GM23338 (cell line): ENCODE results near the gene ERI2. TPM values are rescaled to one million over a fixed set of nuclear protein-coding genes. Genes with fewer than 3 reads are reported as not detected.

Source experiments
- ATAC-seq: fragments of 200-7000 bp; cut with Tn5 transposase; 3 replicates; pipeline ENCODE4 v1.9.1; 2020
- DNase-seq: peaks from one replicate; pipeline ENCODE4 v3.0.0-alpha.2; 2015; ENCODE audit warnings: low spot score
- H2AFZ ChIP-seq: fragments of 200-600 bp; sonication (generic); 2 replicates; pipeline ENCODE4 v1.8.0; 2016; ENCODE audit warnings: antibody characterized with exemption, mild to moderate bottlenecking, moderate library complexity
- H3F3A ChIP-seq: fragments of 200-600 bp; sonication (generic); replicated peaks from 2 replicates; pipeline ENCODE4 v1.8.0; 2017; ENCODE audit warnings: antibody characterized with exemption, mixed run types, low read depth
- H3K27ac ChIP-seq: fragments of 200-600 bp; sonication (generic); 2 replicates; pipeline ENCODE4 v1.6.1; 2016; ENCODE audit warnings: low read depth
- H3K27me3 ChIP-seq: fragments of 200-600 bp; sonication (generic); 2 replicates; pipeline ENCODE4 v1.8.0; 2016; ENCODE audit warnings: mild to moderate bottlenecking, mixed run types, moderate library complexity; ENCODE audit not compliant: insufficient read depth
- H3K36me3 ChIP-seq: fragments of 200-600 bp; sonication (generic); 2 replicates; pipeline ENCODE4 v1.8.0; 2016; ENCODE audit warnings: mild to moderate bottlenecking; ENCODE audit not compliant: insufficient read depth
- H3K4me1 ChIP-seq: fragments of 200-600 bp; sonication (generic); 2 replicates; pipeline ENCODE4 v1.8.0; 2016; ENCODE audit warnings: mild to moderate bottlenecking, moderate library complexity; ENCODE audit not compliant: insufficient read depth
- H3K4me2 ChIP-seq: fragments of 200-600 bp; sonication (generic); 2 replicates; pipeline ENCODE4 v1.7.1; 2017; ENCODE audit warnings: mixed run types
- H3K4me3 ChIP-seq: fragments of 200-600 bp; sonication (generic); 2 replicates; pipeline ENCODE4 v1.6.1; 2016; ENCODE audit warnings: mixed run types
- H3K79me2 ChIP-seq: fragments of 200-600 bp; sonication (generic); replicated peaks from 2 replicates; pipeline ENCODE4 v1.8.0; 2017; ENCODE audit warnings: mild to moderate bottlenecking; ENCODE audit not compliant: insufficient read depth
- H3K9me2 ChIP-seq: fragments of 200-600 bp; sonication (generic); 2 replicates; pipeline ENCODE4 v1.8.0; 2017; ENCODE audit not compliant: insufficient read depth
- H4K20me1 ChIP-seq: fragments of 200-600 bp; sonication (generic); replicated peaks from 2 replicates; pipeline ENCODE4 v1.8.0; 2017; ENCODE audit warnings: mild to moderate bottlenecking; ENCODE audit not compliant: insufficient read depth
- H3K27ac Mint-ChIP-seq: 2 replicates; pipeline ENCODE4 v1.8.0; 2020; ENCODE audit warnings: inconsistent platforms, mild to moderate bottlenecking, moderate library complexity, mixed read lengths
- H3K27me3 Mint-ChIP-seq: 3 replicates; pipeline ENCODE4 v1.8.0; 2022; ENCODE audit warnings: low read depth, mild to moderate bottlenecking, moderate library complexity, mixed read lengths, inconsistent platforms; ENCODE audit not compliant: insufficient read depth, poor library complexity
- H3K36me3 Mint-ChIP-seq: 3 replicates; pipeline ENCODE4 v1.8.0; 2021; ENCODE audit warnings: low read depth, mild to moderate bottlenecking, inconsistent platforms, moderate library complexity, mixed read lengths
- H3K4me1 Mint-ChIP-seq: 3 replicates; pipeline ENCODE4 v1.8.0; 2020; ENCODE audit warnings: mild to moderate bottlenecking, inconsistent platforms, mixed read lengths
- H3K4me3 Mint-ChIP-seq: 3 replicates; pipeline ENCODE4 v1.8.0; 2021; ENCODE audit warnings: moderate library complexity, mild to moderate bottlenecking, inconsistent platforms, mixed read lengths
- H3K9me3 Mint-ChIP-seq: 3 replicates; pipeline ENCODE4 v1.8.0; 2020; ENCODE audit warnings: moderate library complexity, mild to moderate bottlenecking, inconsistent platforms, mixed read lengths
- EZH2 ChIP-seq: fragments of 200-600 bp; sonication (generic); IDR thresholded peaks from one replicate; pipeline ENCODE4 v1.8.0; 2017; ENCODE audit warnings: antibody characterized with exemption, mild to moderate bottlenecking, low read depth; ENCODE audit not compliant: unreplicated experiment
- EZH2phosphoT487 ChIP-seq: fragments of 200-600 bp; sonication (generic); IDR thresholded peaks from one replicate; pipeline ENCODE4 v1.8.1; 2018; ENCODE audit warnings: antibody characterized with exemption; ENCODE audit not compliant: unreplicated experiment
- JUNB ChIP-seq: IDR thresholded peaks from one replicate; pipeline ENCODE4 v1.6.1; 2016; ENCODE audit warnings: antibody characterized with exemption; ENCODE audit not compliant: unreplicated experiment
- NANOG ChIP-seq: IDR thresholded peaks from 2 replicates; pipeline ENCODE4 v1.6.1; 2016; ENCODE audit warnings: antibody characterized with exemption, borderline replicate concordance
- POLR2AphosphoS5 ChIP-seq: IDR thresholded peaks from 2 replicates; pipeline ENCODE4 v1.6.1; 2016; ENCODE audit warnings: antibody characterized with exemption, low read depth
- ZNF114 ChIP-seq: fragments of 250-450 bp; sonication (Bioruptor Pico); IDR thresholded peaks from 2 replicates; pipeline ENCODE4 v1.5.0; 2020; ENCODE audit warnings: mild to moderate bottlenecking, moderate library complexity
- ZNF331 ChIP-seq: fragments of 250-450 bp; sonication (Bioruptor Pico); IDR thresholded peaks from 2 replicates; pipeline ENCODE4 v1.5.0; 2020; ENCODE audit warnings: low read depth, mild to moderate bottlenecking, moderate library complexity
- polyA plus RNA-seq: library from polyadenylated mRNA; unstranded; fragments of >200 nt; fragmentation: Nextera tagmentation; extraction: Ambion mirVana; gene quantifications from 2 replicates; pipeline ENCODE4 v1.2.1, GENCODE V29; 2016
- total RNA-seq: library from RNA; depleted of rRNA; stranded (reverse); fragments of >200 nt; shearing (Covaris generic); gene quantifications from 2 replicates; pipeline ENCODE4 v1.2.3, GENCODE V29; 2014
- TF ChIP-seq, protein P1 (sequence below), 2 experiments: fragments of 200-600 bp in 1 of 2; sonication (generic) in 1 of 2; conservative IDR thresholded peaks; 2 replicates each; pipeline versions ENCODE4 v1.5.1 to v1.6.1; 2016 to 2017; ENCODE audit warnings: antibody characterized with exemption in 2 of 2, low read depth in 2 of 2, mild to moderate bottlenecking in 2 of 2, moderate library complexity in 1 of 2
- TF ChIP-seq, protein P2 (sequence below): fragments of 250-450 bp; sonication (Bioruptor Pico); IDR thresholded peaks from 2 replicates; pipeline ENCODE4 v1.5.0; 2020; ENCODE audit warnings: mild to moderate bottlenecking, moderate library complexity
- TF ChIP-seq, protein P3 (sequence below): IDR thresholded peaks from one replicate; pipeline ENCODE4 v1.6.1; 2018; ENCODE audit warnings: antibody characterized with exemption; ENCODE audit not compliant: unreplicated experiment

Gene ERI2
- total and polyA plus RNA-seq, 2 experiments from 2014 or later, result 7.2 to 19.5 TPM

DNA sequence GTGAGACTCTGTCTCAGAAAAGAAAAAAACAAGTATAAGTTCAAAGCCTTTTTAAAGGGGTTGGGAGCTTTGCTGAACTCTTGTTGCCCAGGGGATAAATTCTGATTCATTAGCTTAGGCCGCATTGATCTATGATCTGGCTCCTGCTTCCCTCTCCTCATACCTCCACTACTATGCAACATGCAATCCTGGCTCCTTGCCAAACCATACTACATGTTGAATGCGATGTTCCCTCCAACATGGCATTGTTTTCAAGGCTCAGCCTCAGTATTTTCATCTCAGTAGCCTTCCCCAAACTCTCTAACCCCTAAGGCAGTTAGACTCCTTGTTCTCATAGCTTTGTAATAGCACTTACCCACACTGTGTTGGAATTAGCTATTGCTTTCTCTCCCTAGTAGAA, 6.2 kb upstream of the ERI2 start:
- no peak overlapping the region for H3K4me2 ChIP-seq
- H3K36me3 Mint-ChIP-seq, result peaks cover 5% of the 10 kb centered on the region; the same call in 1 of the 3 replicates
- H4K20me1 ChIP-seq, result peaks cover 4% of the 10 kb centered on the region; the same call in 1 of the 2 replicates
- H3K4me3 ChIP-seq, result no peak overlapping the region
- no peak overlapping the region for H2AFZ ChIP-seq
- peaks cover 3% of the 10 kb centered on the region; the same call in 1 of the 2 replicates for H3K4me1 ChIP-seq
- no peak for ATAC-seq
- H3K9me2 ChIP-seq, result no peaks in the 10 kb centered on the region
- H3K27me3 ChIP-seq, result no peaks in the 10 kb centered on the region
- peaks cover 3% of the 10 kb centered on the region for H3K27me3 Mint-ChIP-seq
- H3K36me3 ChIP-seq, result no peaks in the 10 kb centered on the region
- no peaks in the 10 kb centered on the region for H3F3A ChIP-seq
- peaks cover 8% of the 10 kb centered on the region; the same call in 2 of the 3 replicates for H3K4me1 Mint-ChIP-seq
- TF ChIP-seq, protein P1, sequence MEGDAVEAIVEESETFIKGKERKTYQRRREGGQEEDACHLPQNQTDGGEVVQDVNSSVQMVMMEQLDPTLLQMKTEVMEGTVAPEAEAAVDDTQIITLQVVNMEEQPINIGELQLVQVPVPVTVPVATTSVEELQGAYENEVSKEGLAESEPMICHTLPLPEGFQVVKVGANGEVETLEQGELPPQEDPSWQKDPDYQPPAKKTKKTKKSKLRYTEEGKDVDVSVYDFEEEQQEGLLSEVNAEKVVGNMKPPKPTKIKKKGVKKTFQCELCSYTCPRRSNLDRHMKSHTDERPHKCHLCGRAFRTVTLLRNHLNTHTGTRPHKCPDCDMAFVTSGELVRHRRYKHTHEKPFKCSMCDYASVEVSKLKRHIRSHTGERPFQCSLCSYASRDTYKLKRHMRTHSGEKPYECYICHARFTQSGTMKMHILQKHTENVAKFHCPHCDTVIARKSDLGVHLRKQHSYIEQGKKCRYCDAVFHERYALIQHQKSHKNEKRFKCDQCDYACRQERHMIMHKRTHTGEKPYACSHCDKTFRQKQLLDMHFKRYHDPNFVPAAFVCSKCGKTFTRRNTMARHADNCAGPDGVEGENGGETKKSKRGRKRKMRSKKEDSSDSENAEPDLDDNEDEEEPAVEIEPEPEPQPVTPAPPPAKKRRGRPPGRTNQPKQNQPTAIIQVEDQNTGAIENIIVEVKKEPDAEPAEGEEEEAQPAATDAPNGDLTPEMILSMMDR (conservative IDR thresholded peaks at IDR 0.05; ENCODE audit: low read depth in 2 of 2), result no peak
- TF ChIP-seq ZNF114 (CRISPR knock-in tag) (no peak), NANOG (no peak)
- no peak overlapping the region for H3K27ac Mint-ChIP-seq
- H3K79me2 ChIP-seq, result no peaks in the 10 kb centered on the region
- no peak for DNase-seq
- no peak overlapping the region for H3K4me3 Mint-ChIP-seq
- no peak overlapping the region for H3K27ac ChIP-seq
- no peaks in the 10 kb centered on the region for H3K9me3 Mint-ChIP-seq

DNA sequence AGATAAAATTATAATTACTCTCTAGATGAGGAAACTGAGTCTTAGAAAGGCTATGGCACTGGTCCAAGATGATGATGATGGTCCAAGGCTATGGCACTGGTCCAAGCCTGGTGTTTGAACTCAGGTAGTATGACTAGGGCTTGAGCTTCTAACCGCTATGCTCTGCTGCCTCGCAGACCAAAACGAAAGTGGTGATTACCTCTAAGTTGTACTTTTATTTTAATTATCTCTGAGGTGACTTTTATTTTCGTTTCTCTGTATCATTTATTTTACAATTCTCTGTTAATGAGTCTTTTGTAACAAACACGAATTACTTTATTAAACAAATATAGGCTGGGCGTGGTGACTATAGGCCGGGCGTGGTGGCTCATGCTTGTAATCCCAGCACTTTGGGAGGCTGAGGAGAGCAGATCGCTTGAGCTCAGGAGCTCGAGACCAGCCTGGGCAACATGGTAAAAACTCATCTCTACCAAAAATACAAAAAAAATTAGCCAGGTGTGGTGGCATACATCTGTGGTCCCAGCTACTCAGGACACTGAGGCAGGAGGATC, 5.7 kb upstream of the ERI2 start:
- H2AFZ ChIP-seq, result no peak overlapping the region
- H3K4me2 ChIP-seq, result no peak overlapping the region
- H4K20me1 ChIP-seq, result peaks cover 4% of the 10 kb centered on the region; the same call in 1 of the 2 replicates
- no peak overlapping the region for H3K27ac ChIP-seq
- no peaks in the 10 kb centered on the region for H3K9me2 ChIP-seq
- no peaks in the 10 kb centered on the region for H3K79me2 ChIP-seq
- peaks cover 5% of the 10 kb centered on the region; the same call in 1 of the 2 replicates for H3K4me1 ChIP-seq
- Mint-ChIP-seq H3K4me1 (peaks cover 10% of the 10 kb centered on the region; the same call in 2 of the 3 replicates), H3K36me3 (peaks cover 5% of the 10 kb centered on the region; the same call in 1 of the 3 replicates), H3K27me3 (peaks cover 3% of the 10 kb centered on the region), H3K27ac (no peak overlapping the region), H3K4me3 (no peak overlapping the region), H3K9me3 (no peaks in the 10 kb centered on the region)
- H3F3A ChIP-seq, result peaks cover 5% of the 10 kb centered on the region; the same call in 1 of the 2 replicates
- ATAC-seq (no peak), DNase-seq (no peak)
- H3K36me3 ChIP-seq, result no peaks in the 10 kb centered on the region
- H3K4me3 ChIP-seq, result no peak overlapping the region
- no peaks in the 10 kb centered on the region for H3K27me3 ChIP-seq
- TF ChIP-seq POLR2AphosphoS5, result no peak
- TF ChIP-seq EZH2phosphoT487, result no peak
- TF ChIP-seq, protein P2, sequence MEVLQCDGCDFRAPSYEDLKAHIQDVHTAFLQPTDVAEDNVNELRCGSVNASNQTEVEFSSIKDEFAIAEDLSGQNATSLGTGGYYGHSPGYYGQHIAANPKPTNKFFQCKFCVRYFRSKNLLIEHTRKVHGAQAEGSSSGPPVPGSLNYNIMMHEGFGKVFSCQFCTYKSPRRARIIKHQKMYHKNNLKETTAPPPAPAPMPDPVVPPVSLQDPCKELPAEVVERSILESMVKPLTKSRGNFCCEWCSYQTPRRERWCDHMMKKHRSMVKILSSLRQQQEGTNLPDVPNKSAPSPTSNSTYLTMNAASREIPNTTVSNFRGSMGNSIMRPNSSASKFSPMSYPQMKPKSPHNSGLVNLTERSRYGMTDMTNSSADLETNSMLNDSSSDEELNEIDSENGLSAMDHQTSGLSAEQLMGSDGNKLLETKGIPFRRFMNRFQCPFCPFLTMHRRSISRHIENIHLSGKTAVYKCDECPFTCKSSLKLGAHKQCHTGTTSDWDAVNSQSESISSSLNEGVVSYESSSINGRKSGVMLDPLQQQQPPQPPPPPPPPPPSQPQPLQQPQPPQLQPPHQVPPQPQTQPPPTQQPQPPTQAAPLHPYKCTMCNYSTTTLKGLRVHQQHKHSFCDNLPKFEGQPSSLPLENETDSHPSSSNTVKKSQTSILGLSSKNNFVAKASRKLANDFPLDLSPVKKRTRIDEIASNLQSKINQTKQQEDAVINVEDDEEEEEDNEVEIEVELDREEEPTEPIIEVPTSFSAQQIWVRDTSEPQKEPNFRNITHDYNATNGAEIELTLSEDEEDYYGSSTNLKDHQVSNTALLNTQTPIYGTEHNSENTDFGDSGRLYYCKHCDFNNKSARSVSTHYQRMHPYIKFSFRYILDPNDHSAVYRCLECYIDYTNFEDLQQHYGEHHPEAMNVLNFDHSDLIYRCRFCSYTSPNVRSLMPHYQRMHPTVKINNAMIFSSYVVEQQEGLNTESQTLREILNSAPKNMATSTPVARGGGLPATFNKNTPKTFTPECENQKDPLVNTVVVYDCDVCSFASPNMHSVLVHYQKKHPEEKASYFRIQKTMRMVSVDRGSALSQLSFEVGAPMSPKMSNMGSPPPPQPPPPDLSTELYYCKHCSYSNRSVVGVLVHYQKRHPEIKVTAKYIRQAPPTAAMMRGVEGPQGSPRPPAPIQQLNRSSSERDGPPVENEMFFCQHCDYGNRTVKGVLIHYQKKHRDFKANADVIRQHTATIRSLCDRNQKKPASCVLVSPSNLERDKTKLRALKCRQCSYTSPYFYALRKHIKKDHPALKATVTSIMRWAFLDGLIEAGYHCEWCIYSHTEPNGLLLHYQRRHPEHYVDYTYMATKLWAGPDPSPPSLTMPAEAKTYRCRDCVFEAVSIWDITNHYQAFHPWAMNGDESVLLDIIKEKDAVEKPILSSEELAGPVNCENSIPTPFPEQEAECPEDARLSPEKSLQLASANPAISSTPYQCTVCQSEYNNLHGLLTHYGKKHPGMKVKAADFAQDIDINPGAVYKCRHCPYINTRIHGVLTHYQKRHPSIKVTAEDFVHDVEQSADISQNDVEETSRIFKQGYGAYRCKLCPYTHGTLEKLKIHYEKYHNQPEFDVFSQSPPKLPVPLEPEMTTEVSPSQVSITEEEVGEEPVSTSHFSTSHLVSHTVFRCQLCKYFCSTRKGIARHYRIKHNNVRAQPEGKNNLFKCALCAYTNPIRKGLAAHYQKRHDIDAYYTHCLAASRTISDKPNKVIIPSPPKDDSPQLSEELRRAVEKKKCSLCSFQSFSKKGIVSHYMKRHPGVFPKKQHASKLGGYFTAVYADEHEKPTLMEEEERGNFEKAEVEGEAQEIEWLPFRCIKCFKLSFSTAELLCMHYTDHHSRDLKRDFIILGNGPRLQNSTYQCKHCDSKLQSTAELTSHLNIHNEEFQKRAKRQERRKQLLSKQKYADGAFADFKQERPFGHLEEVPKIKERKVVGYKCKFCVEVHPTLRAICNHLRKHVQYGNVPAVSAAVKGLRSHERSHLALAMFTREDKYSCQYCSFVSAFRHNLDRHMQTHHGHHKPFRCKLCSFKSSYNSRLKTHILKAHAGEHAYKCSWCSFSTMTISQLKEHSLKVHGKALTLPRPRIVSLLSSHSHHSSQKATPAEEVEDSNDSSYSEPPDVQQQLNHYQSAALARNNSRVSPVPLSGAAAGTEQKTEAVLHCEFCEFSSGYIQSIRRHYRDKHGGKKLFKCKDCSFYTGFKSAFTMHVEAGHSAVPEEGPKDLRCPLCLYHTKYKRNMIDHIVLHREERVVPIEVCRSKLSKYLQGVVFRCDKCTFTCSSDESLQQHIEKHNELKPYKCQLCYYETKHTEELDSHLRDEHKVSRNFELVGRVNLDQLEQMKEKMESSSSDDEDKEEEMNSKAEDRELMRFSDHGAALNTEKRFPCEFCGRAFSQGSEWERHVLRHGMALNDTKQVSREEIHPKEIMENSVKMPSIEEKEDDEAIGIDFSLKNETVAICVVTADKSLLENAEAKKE (CRISPR knock-in tag), result no peak
- TF ChIP-seq, protein P3, sequence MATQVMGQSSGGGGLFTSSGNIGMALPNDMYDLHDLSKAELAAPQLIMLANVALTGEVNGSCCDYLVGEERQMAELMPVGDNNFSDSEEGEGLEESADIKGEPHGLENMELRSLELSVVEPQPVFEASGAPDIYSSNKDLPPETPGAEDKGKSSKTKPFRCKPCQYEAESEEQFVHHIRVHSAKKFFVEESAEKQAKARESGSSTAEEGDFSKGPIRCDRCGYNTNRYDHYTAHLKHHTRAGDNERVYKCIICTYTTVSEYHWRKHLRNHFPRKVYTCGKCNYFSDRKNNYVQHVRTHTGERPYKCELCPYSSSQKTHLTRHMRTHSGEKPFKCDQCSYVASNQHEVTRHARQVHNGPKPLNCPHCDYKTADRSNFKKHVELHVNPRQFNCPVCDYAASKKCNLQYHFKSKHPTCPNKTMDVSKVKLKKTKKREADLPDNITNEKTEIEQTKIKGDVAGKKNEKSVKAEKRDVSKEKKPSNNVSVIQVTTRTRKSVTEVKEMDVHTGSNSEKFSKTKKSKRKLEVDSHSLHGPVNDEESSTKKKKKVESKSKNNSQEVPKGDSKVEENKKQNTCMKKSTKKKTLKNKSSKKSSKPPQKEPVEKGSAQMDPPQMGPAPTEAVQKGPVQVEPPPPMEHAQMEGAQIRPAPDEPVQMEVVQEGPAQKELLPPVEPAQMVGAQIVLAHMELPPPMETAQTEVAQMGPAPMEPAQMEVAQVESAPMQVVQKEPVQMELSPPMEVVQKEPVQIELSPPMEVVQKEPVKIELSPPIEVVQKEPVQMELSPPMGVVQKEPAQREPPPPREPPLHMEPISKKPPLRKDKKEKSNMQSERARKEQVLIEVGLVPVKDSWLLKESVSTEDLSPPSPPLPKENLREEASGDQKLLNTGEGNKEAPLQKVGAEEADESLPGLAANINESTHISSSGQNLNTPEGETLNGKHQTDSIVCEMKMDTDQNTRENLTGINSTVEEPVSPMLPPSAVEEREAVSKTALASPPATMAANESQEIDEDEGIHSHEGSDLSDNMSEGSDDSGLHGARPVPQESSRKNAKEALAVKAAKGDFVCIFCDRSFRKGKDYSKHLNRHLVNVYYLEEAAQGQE, result no peak
- TF ChIP-seq ZNF114 (CRISPR knock-in tag), result no peak
- no peak for TF ChIP-seq EZH2
- no peak for TF ChIP-seq JUNB
- TF ChIP-seq ZNF331 (CRISPR knock-in tag), result no peak
